ENCODE data around the gene MCM8.

- no peak for TF ChIP-seq POLR2A (IDR thresholded peaks at IDR 0.05)
- no peak for TF ChIP-seq POLR2AphosphoS5 (IDR thresholded peaks at IDR 0.05)
- TF ChIP-seq, protein P1, sequence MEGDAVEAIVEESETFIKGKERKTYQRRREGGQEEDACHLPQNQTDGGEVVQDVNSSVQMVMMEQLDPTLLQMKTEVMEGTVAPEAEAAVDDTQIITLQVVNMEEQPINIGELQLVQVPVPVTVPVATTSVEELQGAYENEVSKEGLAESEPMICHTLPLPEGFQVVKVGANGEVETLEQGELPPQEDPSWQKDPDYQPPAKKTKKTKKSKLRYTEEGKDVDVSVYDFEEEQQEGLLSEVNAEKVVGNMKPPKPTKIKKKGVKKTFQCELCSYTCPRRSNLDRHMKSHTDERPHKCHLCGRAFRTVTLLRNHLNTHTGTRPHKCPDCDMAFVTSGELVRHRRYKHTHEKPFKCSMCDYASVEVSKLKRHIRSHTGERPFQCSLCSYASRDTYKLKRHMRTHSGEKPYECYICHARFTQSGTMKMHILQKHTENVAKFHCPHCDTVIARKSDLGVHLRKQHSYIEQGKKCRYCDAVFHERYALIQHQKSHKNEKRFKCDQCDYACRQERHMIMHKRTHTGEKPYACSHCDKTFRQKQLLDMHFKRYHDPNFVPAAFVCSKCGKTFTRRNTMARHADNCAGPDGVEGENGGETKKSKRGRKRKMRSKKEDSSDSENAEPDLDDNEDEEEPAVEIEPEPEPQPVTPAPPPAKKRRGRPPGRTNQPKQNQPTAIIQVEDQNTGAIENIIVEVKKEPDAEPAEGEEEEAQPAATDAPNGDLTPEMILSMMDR (IDR thresholded peaks at IDR 0.05) = no peak
- no peak for TF ChIP-seq EP300 (IDR thresholded peaks at IDR 0.05)
Measured at GRCh38 chr20:6000871-6001270, 50.4 kb downstream of the MCM8 start.

Data from gastroesophageal sphincter (tissue), 3 donors.